Neural cell (in vitro differentiated cells): ENCODE results near the gene FBXO36. TPM values are rescaled to one million over a fixed set of nuclear protein-coding genes. Genes with fewer than 3 reads are reported as not detected.

Source experiments
- H2AFZ ChIP-seq: fragments of 200-600, 300-800 bp; sonication (generic), shearing (Covaris generic); 2 replicates; pipeline ENCODE4 v1.6.0; 2014; ENCODE audit warnings: low read depth, mild to moderate bottlenecking, antibody characterized with exemption, low read length, moderate library complexity
- H3F3A ChIP-seq: fragments of 200-600 bp; shearing (Covaris generic); 2 replicates; pipeline ENCODE4 v1.6.1; 2016; ENCODE audit warnings: mild to moderate bottlenecking, moderate library complexity, mixed read lengths, antibody characterized with exemption, low read length; ENCODE audit not compliant: insufficient read depth, poor library complexity, severe bottlenecking
- H3K27ac ChIP-seq: fragments of 200-600, 300-800 bp; sonication (generic), shearing (Covaris generic); 2 replicates; pipeline ENCODE4 v1.5.1; 2014; ENCODE audit warnings: mild to moderate bottlenecking, low read length, moderate library complexity
- H3K27me3 ChIP-seq: fragments of 300-800, 200-600 bp; sonication (generic), shearing (Covaris generic); 2 replicates; pipeline ENCODE4 v1.6.0; 2014; ENCODE audit warnings: mild to moderate bottlenecking, low read depth, low read length, moderate library complexity; ENCODE audit not compliant: insufficient read depth
- H3K36me3 ChIP-seq: fragments of 300-800, 200-600 bp; sonication (generic), shearing (Covaris generic); 2 replicates; pipeline ENCODE4 v1.5.1; 2014; ENCODE audit warnings: mild to moderate bottlenecking, antibody characterized with exemption, low read length, moderate library complexity; ENCODE audit not compliant: insufficient read depth
- H3K4me2 ChIP-seq: fragments of 300-800, 200-600 bp; sonication (generic), shearing (Covaris generic); 2 replicates; pipeline ENCODE4 v1.6.0; 2014; ENCODE audit warnings: mild to moderate bottlenecking, low read length
- H3K4me3 ChIP-seq: fragments of 300-800, 200-600 bp; sonication (generic), shearing (Covaris generic); 2 replicates; pipeline ENCODE4 v1.5.1; 2014; ENCODE audit warnings: mild to moderate bottlenecking, low read length, moderate library complexity
- H3K79me2 ChIP-seq: fragments of 200-600 bp; shearing (Covaris generic); replicated peaks from 2 replicates; pipeline ENCODE4 v1.6.0; 2014; ENCODE audit warnings: mild to moderate bottlenecking, low read length, moderate library complexity; ENCODE audit not compliant: insufficient read depth
- H3K9ac ChIP-seq: fragments of 300-800, 200-600 bp; sonication (generic), shearing (Covaris generic); 2 replicates; pipeline ENCODE4 v1.6.1; 2016; ENCODE audit warnings: mild to moderate bottlenecking, low read length, mixed read lengths
- H3K9me2 ChIP-seq: fragments of 200-600 bp; shearing (Covaris generic); 2 replicates; pipeline ENCODE4 v1.6.1; 2016; ENCODE audit warnings: mild to moderate bottlenecking, low read length, mixed read lengths; ENCODE audit not compliant: insufficient read depth
- H3K9me3 ChIP-seq: fragments of 200-600, 300-800 bp; sonication (generic), shearing (Covaris generic); 2 replicates; pipeline ENCODE4 v1.6.1; 2016; ENCODE audit warnings: mild to moderate bottlenecking, mixed run types, low read length, moderate library complexity, mixed read lengths
- H4K20me1 ChIP-seq: fragments of 200-600 bp; shearing (Covaris generic); 2 replicates; pipeline ENCODE4 v1.6.1; 2016; ENCODE audit warnings: mild to moderate bottlenecking, mixed run types; ENCODE audit not compliant: insufficient read depth
- EP300 ChIP-seq: fragments of 450-650 bp; conservative IDR thresholded peaks from 2 replicates; pipeline ENCODE4 v1.6.1; 2014; ENCODE audit warnings: antibody characterized with exemption, mild to moderate bottlenecking, moderate library complexity; ENCODE audit not compliant: poor library complexity, severe bottlenecking
- MXI1 ChIP-seq: fragments of 450-650 bp; conservative IDR thresholded peaks from 2 replicates; pipeline ENCODE4 v1.6.1; 2014; ENCODE audit warnings: antibody characterized with exemption, mild to moderate bottlenecking; ENCODE audit not compliant: poor library complexity, severe bottlenecking
- POLR2AphosphoS5 ChIP-seq: IDR thresholded peaks from 2 replicates; pipeline ENCODE4 v1.6.1; 2012
- RAD21 ChIP-seq: fragments of 450-650 bp; conservative IDR thresholded peaks from 2 replicates; pipeline ENCODE4 v1.6.1; 2014; ENCODE audit warnings: antibody characterized with exemption, mild to moderate bottlenecking, moderate library complexity
- SMC3 ChIP-seq: fragments of 450-650 bp; conservative IDR thresholded peaks from 2 replicates; pipeline ENCODE4 v1.6.1; 2014; ENCODE audit warnings: antibody characterized with exemption, mild to moderate bottlenecking, moderate library complexity; ENCODE audit not compliant: poor library complexity
- TAF1 ChIP-seq: IDR thresholded peaks from 2 replicates; pipeline ENCODE4 v1.6.1; 2012; ENCODE audit warnings: low read depth
- polyA plus RNA-seq: library from polyadenylated mRNA; depleted of rRNA; stranded (reverse); fragments of >200 nt; gene quantifications from 2 replicates; pipeline ENCODE4 v1.2.3, GENCODE V29; 2014
- TF ChIP-seq, protein P1 (sequence below): fragments of 450-650 bp; IDR thresholded peaks from 2 replicates; pipeline ENCODE4 v1.5.1; 2014; ENCODE audit warnings: antibody characterized with exemption, mild to moderate bottlenecking, moderate library complexity; ENCODE audit not compliant: poor library complexity, severe bottlenecking
- TF ChIP-seq, protein P2 (sequence below): IDR thresholded peaks from 2 replicates; pipeline ENCODE4 v1.6.1; 2012; ENCODE audit warnings: borderline replicate concordance

Gene FBXO36
- polyA plus RNA-seq, 1 donor from 2014 or later = 6.3 TPM

DNA sequence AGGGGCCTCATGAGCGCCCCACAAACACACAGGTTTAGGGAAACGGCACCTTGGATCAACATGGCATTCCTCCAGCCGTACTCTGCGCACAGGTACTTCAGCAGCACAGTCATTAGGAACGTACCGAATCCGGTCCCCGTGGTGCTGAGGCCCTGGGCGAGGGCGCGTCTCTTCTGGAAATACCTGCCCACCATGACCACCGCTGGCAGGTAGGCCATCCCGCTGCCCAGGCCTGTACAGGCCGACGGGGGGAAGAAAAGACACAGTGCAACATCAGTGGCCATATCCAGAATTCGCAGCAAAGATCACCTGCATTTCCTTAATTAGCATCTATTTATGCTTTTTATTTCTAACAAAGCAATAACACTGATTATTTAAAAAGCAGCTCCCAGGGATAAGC, 124.2 kb downstream of the FBXO36 start:
- Histone ChIP-seq H4K20me1 (no peaks in the 10 kb centered on the region), H3K36me3 (peaks cover 33% of the 10 kb centered on the region), H2AFZ (no peak overlapping the region), H3K79me2 (no peaks in the 10 kb centered on the region), H3K4me3 (no peak overlapping the region), H3K9me2 (no peaks in the 10 kb centered on the region), H3K27ac (no peak overlapping the region), H3F3A (no peaks in the 10 kb centered on the region), H3K9me3 (no peaks in the 10 kb centered on the region), H3K4me2 (no peak overlapping the region), H3K9ac (no peak overlapping the region), H3K27me3 (no peaks in the 10 kb centered on the region)
- no peak for TF ChIP-seq SMC3
- no peak for TF ChIP-seq EP300
- TF ChIP-seq POLR2AphosphoS5 = no peak

DNA sequence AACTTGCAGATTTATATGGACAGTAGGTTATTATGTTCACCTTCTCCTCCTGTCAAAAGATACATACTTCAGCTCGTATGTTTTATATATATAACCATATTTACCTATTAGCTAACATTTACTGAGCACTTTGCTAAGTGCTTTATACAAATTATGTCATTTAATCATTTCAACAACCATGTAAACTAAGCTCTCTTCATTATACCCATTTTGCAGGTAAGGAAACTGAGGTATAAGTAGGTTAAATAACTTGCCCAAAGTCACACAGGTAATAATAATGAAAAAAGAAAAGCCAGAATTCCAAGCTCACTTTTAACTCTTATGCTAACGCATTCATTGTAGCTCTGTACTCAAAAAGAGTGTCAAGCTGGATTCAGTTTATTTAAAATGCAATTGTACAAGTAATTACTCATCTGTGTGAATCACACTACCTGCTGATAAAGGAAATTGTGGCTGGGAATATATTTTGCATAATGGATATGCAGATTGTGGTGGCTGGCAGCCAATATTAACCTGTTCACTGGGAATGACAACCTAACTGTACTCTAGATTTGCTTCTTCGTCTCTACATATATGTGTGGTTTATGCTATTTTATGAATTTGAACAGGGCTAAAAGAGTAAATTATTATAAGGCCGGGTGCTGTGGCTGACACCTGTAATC, 125.8 kb downstream of the FBXO36 start:
- H3K9ac ChIP-seq = no peak overlapping the region
- H3K9me3 ChIP-seq = no peaks in the 10 kb centered on the region
- H3K27me3 ChIP-seq = no peaks in the 10 kb centered on the region
- no peaks in the 10 kb centered on the region for H3K9me2 ChIP-seq
- H2AFZ ChIP-seq = no peak overlapping the region
- no peaks in the 10 kb centered on the region for H3F3A ChIP-seq
- no peak overlapping the region for H3K4me3 ChIP-seq
- no peaks in the 10 kb centered on the region for H3K79me2 ChIP-seq
- no peak overlapping the region for H3K27ac ChIP-seq
- H3K4me2 ChIP-seq = no peak overlapping the region
- no peaks in the 10 kb centered on the region for H4K20me1 ChIP-seq
- H3K36me3 ChIP-seq = peaks cover 21% of the 10 kb centered on the region
- TF ChIP-seq SMC3 = no peak
- TF ChIP-seq RAD21 = no peak
- TF ChIP-seq TAF1 = no peak
- TF ChIP-seq MXI1 = no peak
- TF ChIP-seq, protein P1, sequence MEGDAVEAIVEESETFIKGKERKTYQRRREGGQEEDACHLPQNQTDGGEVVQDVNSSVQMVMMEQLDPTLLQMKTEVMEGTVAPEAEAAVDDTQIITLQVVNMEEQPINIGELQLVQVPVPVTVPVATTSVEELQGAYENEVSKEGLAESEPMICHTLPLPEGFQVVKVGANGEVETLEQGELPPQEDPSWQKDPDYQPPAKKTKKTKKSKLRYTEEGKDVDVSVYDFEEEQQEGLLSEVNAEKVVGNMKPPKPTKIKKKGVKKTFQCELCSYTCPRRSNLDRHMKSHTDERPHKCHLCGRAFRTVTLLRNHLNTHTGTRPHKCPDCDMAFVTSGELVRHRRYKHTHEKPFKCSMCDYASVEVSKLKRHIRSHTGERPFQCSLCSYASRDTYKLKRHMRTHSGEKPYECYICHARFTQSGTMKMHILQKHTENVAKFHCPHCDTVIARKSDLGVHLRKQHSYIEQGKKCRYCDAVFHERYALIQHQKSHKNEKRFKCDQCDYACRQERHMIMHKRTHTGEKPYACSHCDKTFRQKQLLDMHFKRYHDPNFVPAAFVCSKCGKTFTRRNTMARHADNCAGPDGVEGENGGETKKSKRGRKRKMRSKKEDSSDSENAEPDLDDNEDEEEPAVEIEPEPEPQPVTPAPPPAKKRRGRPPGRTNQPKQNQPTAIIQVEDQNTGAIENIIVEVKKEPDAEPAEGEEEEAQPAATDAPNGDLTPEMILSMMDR = no peak
- TF ChIP-seq POLR2AphosphoS5 = no peak
- TF ChIP-seq, protein P2, sequence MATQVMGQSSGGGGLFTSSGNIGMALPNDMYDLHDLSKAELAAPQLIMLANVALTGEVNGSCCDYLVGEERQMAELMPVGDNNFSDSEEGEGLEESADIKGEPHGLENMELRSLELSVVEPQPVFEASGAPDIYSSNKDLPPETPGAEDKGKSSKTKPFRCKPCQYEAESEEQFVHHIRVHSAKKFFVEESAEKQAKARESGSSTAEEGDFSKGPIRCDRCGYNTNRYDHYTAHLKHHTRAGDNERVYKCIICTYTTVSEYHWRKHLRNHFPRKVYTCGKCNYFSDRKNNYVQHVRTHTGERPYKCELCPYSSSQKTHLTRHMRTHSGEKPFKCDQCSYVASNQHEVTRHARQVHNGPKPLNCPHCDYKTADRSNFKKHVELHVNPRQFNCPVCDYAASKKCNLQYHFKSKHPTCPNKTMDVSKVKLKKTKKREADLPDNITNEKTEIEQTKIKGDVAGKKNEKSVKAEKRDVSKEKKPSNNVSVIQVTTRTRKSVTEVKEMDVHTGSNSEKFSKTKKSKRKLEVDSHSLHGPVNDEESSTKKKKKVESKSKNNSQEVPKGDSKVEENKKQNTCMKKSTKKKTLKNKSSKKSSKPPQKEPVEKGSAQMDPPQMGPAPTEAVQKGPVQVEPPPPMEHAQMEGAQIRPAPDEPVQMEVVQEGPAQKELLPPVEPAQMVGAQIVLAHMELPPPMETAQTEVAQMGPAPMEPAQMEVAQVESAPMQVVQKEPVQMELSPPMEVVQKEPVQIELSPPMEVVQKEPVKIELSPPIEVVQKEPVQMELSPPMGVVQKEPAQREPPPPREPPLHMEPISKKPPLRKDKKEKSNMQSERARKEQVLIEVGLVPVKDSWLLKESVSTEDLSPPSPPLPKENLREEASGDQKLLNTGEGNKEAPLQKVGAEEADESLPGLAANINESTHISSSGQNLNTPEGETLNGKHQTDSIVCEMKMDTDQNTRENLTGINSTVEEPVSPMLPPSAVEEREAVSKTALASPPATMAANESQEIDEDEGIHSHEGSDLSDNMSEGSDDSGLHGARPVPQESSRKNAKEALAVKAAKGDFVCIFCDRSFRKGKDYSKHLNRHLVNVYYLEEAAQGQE = no peak

DNA sequence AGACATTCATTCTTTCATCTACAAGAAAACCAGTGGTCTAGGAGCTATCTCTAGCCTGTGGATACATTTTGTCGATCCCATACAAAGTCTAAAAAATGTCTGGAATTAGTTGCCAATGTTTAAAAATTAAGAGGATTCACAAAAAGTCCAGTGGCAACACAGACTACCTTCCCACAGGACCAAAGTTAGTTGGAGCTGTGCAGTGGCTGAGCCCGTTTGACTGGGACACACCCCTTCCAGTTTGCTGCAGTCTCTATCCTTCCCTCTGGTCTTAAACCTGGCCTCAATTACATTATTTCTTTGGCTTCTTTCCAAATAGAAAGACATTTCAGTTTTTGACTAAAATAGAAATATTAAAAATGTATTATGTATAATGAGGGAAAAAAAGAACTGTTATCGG, 127.8 kb downstream of the FBXO36 start:
- Histone ChIP-seq H3K27me3 (no peaks in the 10 kb centered on the region), H2AFZ (no peak overlapping the region), H3K36me3 (peaks cover 21% of the 10 kb centered on the region), H3K9ac (no peak overlapping the region), H3K9me3 (no peaks in the 10 kb centered on the region), H3K9me2 (no peaks in the 10 kb centered on the region), H3K79me2 (no peaks in the 10 kb centered on the region), H3F3A (no peaks in the 10 kb centered on the region), H3K4me3 (no peak overlapping the region), H4K20me1 (no peaks in the 10 kb centered on the region), H3K27ac (no peak overlapping the region), H3K4me2 (no peak overlapping the region)
- TF ChIP-seq, protein P1 = no peak
- TF ChIP-seq, protein P2 = no peak
